Femur (tissue), 1 donor: Measurements from ENCODE around the gene IRF3.
A peak's percentile ranks its signal among the peaks of the same experiment; 100 is the strongest.
"Not testable (repeated sequence)": the region's sequence is repeated elsewhere in the genome, so short reads cannot be mapped to it uniquely, and the experiment has no call there.

ENCODE experiments used
- DNase-seq: peaks from one replicate; pipeline ENCODE4 v3.0.0-alpha.2; 2017

IRF3 gene

DNA sequence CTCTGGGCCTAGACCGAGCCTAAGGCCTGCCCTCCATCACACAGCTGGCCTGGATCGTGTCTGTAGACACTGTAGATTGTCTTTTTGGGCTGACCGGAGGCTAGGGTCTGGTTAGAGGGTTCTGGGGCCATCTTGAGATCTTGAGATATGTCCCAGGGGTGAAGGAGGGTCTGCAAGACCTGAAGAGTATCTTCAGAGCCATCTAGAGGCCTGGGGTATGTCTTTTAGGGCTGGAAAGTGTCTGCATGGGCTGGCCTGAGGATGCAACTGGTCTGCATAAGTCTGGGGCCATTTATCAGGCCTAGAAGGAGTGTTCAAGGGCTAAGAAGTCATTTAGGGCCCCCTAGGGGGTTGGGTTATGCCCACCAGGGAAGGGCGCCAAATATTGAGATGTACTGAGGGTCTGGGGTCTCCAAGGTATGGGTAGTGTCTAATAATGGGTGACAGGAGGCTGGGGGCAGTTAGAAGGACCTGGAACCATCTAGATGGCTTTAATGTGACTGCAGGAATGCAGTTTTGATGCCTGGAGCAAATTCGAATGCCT lies 23.1 kb downstream of the IRF3 start:
- DNase-seq, result no peak

DNA sequence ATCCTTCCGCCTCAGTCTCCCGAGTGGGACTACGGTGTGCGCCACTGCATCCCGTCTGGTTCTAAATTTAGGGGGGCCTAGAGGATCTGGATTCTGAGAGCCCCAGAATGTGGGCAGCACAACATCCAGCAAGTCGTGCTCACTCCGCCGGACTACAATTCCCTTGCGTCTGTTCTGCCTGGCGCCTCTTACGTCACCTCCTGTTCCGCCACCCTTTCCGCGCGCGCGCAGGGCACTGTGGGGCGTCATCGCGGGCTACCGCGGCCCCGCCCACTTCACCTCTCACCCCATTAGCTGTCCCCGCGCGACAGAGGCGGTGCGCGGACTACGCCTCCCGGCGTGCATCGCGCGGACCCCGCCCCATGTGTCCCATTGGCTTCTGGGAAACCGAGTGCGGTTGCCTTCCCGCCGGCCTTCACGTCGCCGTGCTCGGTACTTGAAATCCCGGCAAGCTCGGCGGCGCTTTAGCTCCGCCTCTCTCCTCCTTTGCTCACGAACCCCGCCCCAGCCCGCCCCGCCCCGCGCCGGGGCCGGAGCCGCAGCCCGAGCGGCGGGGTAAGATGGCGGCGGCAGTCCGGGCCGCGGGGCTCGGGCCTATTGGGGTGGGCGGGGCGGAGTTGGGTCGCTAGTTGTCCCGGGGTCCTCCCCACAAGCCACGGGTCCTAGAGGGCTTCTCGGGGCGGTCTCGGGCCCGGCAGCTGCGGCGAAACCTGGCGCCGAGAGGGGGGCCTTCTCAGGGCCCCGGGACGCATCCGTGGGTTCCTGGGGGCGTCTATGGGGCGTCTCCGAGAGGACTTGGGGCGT lies 23.8 kb downstream of the IRF3 start, which contains the start of gene SCAF1:
SCAF1 (plus strand) TSS at position 522 of the 804 bp plus-strand sequence. CDS start 2,818 bp downstream, outside the sequence.
- peak; percentile 100 for DNase-seq

DNA sequence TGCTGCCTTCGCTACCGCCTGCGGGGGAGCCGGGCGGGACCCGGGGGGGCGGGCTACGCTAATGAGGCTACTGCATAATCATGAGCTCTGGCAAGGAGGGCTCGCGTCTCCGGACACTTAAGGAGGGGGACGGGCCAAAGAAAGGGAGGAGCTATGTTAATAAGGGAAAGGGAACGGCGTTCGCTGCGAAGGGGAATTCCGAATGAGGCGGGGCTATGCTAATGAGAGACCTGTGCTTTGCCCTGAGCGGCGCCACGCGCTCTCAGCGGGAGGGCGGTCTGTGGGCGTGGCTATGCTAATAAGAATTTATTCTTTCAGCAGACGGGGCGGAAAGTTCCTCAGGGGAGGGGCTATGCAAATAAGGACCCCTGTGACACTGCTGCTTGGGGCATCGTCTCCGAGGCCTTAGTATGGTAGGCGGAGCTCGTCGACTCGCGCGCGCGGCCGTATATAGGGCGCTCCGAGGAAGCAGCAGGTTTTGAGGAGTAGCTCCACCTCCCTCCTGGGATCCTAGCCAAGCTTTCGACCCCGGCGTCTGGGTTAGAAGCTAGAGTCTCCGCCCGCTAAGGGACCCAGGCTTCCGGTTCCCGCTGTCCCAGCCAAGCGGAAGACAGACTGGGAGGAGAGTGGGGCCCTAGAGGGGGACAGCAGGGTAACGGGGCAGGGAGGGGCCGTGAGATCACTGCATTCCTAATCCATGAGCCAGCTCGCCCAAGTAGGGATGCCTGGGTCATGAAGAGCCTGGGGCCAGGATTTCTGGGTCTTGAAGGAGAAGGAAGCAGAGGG lies 25.4 kb downstream of the IRF3 start, which contains the start of gene RRAS:
RRAS (minus strand) TSS at position 31 of the 786 bp plus-strand sequence. CDS start 45 bp downstream, outside the sequence.
- peak; percentile 100 for DNase-seq

DNA sequence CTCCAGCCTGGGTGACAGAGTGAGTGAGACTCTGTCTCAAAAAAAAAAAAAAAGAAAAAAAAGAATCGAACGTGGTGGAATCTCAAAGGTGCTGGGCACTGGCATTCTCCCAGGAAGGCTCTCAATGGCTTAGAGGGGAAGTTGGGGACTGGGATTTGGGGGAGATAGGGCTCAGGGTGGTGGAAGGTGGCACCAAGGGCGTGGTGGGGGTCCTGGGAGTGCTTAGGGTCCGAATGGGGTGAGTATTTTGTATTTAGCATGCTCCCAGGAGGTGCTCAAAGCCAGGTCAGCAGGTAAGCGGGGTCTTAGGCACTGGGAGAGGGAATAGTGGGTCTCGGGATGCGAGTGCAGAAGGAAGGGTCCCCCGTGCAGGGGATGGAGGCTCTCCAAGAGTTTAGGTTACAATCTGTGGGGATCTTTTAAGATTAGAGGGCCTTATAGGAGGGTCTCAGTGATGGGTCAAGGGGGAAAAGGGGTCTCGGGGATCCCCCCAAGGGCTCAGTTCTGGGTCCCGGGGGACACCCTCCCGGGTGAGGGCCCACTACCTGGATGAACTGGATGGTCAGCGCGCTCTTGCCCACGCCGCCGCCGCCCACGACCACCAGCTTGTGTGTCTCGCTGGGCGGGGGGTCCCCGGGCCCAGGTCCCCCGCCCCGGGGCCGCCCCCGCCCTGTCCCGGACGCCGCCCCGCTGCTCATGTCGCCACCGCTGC lies 26.1 kb downstream of the IRF3 start:
- DNase-seq, result no peak

DNA sequence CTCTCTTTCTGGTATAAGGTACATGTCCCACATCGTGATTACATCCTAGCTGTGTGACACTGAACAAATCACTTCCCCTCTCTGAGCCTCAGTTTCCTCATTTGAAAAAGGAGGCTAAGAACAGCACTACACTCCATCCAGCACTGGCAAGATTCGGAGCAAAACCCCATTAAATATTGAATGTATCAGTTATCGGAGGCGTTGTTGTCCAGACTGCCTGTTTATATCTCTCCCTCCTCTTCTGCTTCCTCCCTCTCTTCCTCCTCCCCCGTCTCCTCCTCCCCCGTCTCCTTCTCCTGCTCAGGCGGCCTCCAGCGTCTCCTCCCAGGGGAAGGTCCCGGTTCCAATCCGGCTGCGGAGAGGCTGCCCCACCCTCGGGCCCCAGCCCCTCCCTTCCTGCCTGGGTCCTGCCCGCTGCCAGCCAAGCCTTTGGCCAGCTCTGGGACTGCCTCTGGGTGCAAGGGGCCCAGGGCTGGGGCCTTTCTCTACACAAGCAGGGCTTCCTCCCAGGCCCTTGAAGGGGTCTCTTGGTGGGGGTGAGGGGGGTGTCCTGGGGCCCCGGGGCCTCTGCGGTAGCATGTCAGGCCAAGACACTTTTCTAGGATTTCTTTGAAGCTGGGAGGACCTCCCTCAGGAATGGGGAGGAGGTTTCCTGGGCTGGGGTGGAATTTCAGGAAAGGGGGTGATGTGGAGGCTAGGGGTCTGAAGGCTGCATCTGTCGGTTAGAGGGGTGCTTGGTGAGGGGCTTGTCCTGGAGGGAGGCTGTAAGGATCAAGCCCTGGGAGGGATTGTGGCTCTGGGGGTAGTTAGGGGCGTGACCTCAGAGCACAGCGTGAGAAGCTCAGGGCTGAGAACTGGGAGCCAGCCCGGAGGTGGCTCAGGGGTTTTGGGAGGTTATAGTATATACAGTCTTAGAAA lies 27.6 kb downstream of the IRF3 start:
- peak; percentile 83 for DNase-seq

DNA sequence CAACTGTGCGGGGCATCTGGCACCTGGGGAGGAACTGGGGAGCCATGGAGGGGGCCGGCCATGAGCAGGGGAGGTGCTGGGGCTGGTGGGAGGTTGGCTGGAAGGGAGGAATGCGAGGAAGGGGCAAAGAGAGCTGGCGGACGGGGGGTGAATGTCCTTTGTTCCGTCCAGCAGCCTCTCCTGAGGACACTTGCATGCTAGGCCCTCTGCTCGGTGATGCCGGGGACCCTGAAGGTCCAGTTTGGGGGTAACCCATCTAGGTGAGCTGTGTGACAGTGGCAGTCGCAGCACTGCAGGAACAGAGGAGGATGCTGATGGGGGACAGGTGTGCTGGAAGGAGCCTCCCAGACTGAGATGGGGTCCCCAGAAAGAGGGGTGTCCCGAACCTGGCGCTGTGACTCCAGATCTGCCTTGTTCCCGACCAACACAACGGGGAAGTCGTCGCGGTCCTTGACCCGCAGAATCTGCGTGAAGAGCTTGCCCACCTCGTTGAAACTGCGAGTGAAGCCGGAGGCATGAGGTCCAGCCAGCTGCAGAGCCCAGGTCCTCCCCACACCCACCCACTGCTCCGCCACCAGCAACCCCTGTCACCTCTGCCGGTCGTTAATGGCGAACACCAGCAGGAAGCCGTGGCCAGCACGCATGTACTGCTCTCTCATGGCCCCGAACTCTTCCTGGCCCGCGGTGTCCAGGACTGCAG lies 29.3 kb downstream of the IRF3 start:
- no peak for DNase-seq

DNA sequence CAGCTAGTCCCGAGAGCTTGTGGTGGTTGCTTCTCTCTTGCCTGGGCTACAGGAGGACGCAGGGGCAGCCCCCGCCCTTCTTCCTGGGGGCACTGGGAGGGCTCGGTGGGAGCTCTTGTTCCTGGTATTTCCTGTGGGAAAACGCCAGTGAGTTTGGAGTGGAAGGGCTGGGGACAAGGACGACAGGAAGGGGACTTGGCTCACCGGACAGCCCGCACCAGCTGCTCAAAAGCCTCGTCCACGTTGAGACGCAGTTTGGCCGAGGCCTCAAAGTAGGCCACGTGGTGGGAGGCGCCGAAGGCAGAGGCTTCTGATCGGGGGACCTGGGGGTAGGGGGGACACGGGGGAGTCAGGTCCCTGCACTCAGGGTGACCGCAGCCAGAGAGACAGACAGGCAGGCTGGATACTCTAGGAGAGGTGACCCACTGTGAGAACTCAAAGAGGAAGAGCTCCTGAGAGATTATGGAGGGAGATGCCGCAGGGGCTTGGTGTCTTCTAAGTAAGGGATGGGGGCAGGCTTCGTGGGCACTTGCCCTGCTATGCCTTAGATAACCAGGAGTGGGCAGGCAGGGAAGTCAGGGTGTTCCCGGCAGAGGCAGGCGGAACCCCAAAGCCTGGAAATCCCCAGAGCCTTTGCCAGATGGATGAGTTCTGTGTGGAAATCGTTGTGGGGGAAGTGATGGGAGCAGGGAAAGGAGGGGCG lies 30.0 kb downstream of the IRF3 start:
- DNase-seq, result no peak

DNA sequence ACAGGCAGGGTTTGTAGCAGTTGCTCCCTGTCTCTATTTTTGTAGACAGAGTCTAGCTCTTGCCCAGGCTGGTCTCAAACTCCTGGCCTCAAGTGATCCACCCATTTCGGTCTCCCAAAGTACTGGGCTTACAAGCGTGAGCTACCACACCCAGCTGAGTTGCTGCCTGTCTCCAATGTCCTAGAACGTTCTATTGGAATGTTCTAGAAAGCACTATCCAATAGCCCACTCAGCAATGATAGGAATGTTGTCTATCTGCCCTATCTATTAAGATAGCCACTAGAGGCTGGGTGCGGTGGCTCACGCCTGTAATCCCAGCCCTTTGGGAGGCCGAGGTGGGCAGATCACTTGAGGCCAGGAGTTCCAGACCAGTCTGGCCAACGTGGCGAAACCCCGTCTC lies 32.4 kb downstream of the IRF3 start:
- DNase-seq, result not testable (repeated sequence)

DNA sequence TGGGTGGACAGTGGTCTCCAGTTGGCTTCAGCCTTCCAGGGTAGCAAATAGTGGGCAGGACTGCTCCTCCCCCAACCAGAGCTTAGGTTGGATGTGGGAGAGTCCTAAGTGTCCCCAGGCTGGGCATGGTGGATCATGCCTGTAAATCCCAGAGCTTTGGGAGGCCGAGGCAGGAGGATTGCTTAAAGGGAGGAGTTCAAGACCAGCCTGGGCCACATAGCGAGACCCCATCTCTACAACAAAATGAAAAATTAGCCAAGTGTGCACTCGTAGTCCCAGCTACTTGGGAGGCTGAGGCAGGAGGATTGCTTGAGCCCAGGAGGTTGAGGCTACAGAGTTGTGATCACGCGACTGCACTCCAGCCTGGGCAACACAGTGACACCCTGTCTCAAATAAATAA lies 33.1 kb downstream of the IRF3 start:
- no peak for DNase-seq

DNA sequence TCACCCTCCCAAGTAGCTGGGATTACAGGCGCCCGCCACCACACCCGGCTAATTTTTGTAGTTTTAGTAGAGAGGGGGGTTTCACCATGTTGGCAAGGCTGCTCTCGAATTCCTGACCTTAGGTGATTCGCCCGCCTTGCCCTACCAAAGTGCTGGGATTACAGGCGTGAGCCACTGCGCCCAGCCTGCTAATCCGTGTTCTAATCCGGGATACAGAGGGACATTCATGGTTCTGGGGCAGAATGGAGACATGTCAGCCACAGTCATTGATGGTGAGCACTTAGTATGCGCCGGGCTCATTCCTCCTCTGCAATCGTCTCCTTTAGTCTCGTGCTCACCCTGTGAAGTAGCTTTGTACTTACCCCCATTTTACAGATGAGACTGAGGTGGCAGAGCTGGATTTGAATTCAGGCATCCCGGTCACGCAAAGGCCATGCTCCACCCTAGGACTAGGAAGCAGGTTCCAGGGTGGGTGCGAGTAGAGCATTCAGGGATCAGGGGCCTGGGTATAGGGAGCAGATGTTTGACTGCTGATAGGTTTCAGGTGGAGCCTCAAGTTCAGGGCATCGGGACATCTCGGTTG lies 34.0 kb downstream of the IRF3 start:
- DNase-seq, result no peak

DNA sequence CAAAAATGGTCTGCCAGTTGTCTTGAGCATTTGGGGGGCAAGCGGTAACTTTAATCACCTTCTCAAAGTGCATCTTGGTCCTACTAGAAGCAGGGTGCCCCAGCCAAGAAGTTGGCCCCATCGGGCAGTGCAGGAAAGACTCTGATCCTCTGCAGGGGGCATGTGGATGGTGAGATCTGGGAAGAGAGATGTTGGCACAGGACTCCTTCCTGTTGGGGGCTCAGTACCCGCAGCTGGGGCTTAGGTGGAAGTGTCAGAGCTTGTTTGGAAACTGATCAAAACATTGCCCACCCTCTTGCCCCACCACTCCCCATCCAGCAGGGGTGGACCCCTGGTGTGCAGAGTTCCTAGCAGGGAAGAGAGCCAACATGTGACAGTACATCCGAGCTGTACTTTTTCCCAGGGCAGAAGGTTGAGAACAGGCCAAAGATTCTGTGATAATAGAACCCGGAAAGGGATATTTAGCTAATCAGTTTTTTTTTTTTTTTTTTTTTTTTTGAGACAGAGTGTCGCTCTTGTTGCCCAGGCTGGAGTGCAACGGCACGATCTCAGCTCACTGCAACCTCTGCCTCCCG lies 34.6 kb downstream of the IRF3 start:
- no peak for DNase-seq

DNA sequence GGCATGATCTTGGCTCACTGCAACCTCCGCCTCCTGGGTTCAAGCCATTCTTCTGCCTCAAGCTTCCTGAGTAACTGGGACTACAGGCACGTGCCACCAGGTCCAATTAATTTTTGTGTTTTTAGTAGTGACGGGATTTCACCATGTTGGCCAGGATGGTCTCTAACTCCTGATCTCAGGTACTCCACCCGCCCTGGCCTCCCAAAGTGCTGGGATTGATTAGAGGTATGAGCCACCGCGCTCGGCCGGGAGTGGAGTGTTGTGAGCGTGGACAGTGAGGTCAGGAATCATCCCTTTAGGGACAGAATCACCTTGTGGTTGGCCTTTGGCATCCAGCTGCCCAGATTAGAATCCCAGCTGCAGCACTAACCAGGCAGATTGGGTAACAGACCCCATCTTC lies 36.0 kb downstream of the IRF3 start:
- no peak for DNase-seq

DNA sequence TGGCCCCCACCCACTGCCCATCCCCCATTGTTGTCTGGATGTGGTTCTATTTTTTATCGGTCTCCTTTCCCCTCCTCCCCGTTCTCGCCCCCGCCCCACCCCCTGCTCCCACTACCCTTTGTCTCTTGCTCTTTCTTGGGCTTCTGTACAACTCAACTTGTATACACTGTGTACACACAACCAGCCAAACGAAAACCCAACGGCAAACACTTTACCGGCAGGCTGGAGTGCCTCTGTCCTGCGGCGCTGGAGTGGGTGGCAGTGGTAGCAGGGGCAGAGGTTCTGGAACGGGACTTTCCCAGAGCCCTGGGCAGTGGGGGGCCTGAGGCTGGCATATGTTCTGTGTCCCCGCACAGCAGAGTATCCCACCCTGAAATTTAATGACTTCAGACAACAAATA lies 39.4 kb downstream of the IRF3 start:
- no peak for DNase-seq

DNA sequence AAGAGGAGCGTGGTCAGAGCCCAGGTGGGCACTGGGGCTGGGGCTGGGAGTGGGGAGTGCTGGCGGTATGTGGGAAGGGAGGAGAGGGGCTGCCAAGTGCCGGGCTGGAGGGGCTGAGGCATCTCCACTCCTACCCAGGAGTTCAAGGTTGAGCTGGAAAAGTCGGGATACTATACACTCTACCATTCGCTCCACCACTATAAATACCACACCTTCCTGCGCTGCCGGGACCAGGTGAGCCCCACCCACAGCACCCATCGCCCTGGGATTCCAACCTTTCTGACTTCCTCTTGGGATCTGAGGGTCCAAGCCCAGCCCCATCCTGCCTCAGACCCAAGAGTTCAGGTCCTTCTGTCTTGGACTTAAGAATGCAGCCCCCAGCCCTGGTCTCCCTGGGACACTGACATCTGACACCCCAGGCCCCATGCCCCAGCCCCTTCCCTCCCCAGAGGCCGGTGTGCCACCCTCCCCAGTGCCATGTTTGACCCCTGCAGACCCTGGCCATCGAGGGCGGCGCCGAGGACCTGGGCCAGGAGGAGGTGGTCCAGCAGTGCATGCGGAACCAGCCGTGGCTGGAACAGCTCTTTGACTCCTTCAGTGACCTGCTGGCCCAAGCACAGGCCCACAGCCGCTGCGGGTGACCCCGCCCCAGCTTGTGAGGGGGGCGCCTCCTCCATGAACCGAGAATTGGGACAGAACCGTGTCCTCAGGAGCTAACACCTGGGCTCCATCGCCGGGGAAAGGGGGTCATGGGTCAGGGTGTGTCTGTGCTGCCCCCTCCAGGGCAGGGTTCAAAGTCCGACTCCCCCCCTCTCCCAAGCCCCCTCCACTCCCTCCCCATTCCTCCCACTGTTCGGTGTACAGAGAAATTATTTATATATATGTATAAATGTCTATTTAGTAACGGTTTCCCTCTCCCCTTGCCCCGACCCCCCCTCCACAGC lies 40.4 kb downstream of the IRF3 start:
- DNase-seq, result no peak

DNA sequence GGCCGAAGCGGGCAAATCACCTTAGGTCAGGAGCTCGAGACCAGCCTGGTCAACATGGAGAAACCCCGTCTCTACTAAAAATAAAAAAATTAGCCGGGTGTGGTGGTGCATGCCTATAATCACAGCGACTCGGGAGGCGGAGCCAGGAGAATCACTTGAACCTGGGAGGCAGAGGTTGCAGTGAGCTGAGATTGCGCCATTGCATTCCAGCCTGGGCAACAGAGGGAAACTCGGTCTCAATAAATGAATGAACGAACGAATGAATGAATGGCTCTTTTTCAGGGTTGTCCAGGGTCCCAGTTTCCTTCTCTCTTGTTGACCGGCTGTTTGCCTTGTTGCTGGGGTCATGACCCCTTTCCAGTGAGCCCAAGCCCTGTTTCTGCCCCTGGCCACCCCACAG lies 47.8 kb downstream of the IRF3 start:
- DNase-seq, result not testable (repeated sequence)

DNA sequence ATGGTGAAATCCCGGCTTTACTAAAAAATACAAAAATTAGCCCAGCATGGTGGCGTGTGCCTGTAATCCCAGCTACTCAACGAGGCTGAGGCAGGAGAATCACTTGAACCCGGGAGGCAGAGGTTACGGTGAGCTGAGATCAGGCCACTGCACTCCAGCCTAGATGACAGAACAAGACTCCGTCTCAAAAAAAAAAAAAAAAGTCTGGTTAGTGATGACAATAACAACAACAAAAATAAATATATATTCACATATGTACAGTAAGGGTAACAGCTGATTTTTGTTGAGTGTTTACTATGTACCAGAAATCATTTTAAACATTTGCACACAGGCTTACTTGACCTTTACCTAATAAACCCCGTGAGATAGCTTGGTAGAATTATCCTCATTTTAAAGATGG lies 48.7 kb downstream of the IRF3 start:
- DNase-seq, result no peak

DNA sequence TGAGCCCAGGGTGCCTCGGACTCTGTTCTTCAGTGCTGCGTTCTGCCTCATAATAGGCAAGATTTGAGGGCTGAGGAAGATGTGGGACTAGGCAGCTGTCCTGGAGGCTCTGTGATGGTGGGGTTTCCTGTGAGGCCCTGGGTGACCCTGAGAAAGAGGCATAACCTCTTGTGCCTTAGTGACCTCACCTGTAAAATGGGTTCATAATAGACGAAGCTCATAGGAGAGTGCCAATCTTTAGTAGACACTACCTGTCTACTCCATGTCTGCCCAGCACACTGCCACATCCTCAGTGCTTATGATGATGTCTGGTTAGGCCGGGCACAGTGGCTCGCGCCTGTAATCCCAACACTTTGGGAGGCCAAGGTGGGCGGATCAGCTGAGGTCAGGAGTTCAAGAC lies 49.1 kb downstream of the IRF3 start:
- no peak for DNase-seq

DNA sequence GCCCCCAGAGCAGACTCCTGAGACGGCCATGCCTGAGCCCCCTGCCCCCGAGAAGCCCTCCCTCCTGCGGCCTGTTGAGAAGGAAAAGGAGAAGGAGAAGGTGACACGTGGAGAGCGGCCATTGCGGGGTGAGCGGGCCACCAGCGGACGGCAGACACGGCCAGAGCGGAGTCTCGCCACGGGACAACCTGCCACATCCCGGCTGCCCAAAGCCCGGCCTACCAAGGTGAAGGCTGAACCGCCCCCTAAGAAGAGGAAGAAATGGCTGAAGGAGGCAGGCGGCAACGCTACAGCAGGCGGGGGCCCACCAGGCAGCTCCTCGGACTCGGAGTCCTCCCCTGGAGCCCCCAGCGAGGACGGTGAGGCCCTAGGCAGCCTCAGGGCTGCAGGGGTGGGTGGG lies 49.8 kb downstream of the IRF3 start:
- DNase-seq, result no peak
